A549 (cell line): Measurements from ENCODE around the gene PPP2R2D. TPM values are rescaled to one million over a fixed set of nuclear protein-coding genes. Genes with fewer than 3 reads are reported as not detected.

ENCODE experiments used
- ATAC-seq, 2 experiments: fragments of 200-7000 bp in 1 of 2; fragments of >200 bp in 1 of 2; cut with Nextera tagmentation in 1 of 2; cut with Tn5 transposase in 1 of 2; 3 replicates each; pipeline versions ENCODE4 v1.8.0 to v1.9.1; 2018 to 2020; ENCODE audit warnings: mild to moderate bottlenecking in 1 of 2, moderate library complexity in 1 of 2
- CTCF ChIA-PET: fragments of 300-600 bp; sonication (Branson Sonifier 250); formaldehyde crosslinking; extraction: SDS; loops from one replicate; lab custom pipeline; 2021; ENCODE audit warnings: antibody characterized with exemption, inconsistent platforms; lab: Yijun Ruan, JAX
- POLR2A ChIA-PET: fragments of 350-600 bp; formaldehyde crosslinking; extraction: SDS; loops from one replicate; lab custom pipeline; 2021; ENCODE audit warnings: antibody characterized with exemption, inconsistent platforms; lab: Yijun Ruan, JAX
- DNase-seq, 2 experiments: peaks; one replicate each; pipeline versions ENCODE4 v3.0.0 to v3.0.0-alpha.2; 2011 to 2016; ENCODE audit warnings: low read depth in 1 of 2, low spot score in 1 of 2
- FAIRE-seq: peaks from 2 replicates; lab custom pipeline; 2011; peaks lifted over from hg19 to GRCh38; lab: Jason Lieb, UNC
- H3K27ac ChIP-seq, 2 experiments: fragments of >200 bp; sonication (Bioruptor Twin); formaldehyde crosslinking; 3 replicates each; pipeline ENCODE4 v1.5.1; 2016 to 2017
- H3K4me1 ChIP-seq: fragments of >200 bp; sonication (Bioruptor Twin); formaldehyde crosslinking; 3 replicates; pipeline ENCODE4 v1.6.1; 2016
- H3K4me2 ChIP-seq: fragments of >200 bp; sonication (Bioruptor Twin); formaldehyde crosslinking; 3 replicates; pipeline ENCODE4 v1.6.1; 2016
- H3K4me3 ChIP-seq: fragments of >200 bp; sonication (Bioruptor Twin); formaldehyde crosslinking; 3 replicates; pipeline ENCODE4 v1.5.1; 2016
- H3K9me3 ChIP-seq: fragments of >200 bp; sonication (Bioruptor Twin); formaldehyde crosslinking; 3 replicates; pipeline ENCODE4 v1.6.1; 2016
- BCL3 ChIP-seq: fragments of >200 bp; sonication (Bioruptor Twin); formaldehyde crosslinking; IDR thresholded peaks from 3 replicates; pipeline ENCODE4 v1.6.1; 2016
- CEBPB ChIP-seq, 2 experiments: fragments of >200 bp in 1 of 2; sonication (Bioruptor Twin) in 1 of 2; formaldehyde crosslinking in 1 of 2; IDR thresholded peaks; 2 replicates each; pipeline ENCODE4 v1.6.1; 2012 to 2016
- ELK1 ChIP-seq: fragments of 150-350 bp; IDR thresholded peaks from 2 replicates; pipeline ENCODE4 v1.6.1; 2014; ENCODE audit warnings: low read depth, mild to moderate bottlenecking, low read length
- FOSL2 ChIP-seq, 2 experiments: fragments of 450-650 bp in 1 of 2; fragments of >200 bp in 1 of 2; sonication (Bioruptor Twin) in 1 of 2; formaldehyde crosslinking; IDR thresholded peaks; 2 replicates each; pipeline versions ENCODE4 v1.5.0 to v1.6.1; 2016 to 2020; ENCODE audit warnings: mild to moderate bottlenecking in 1 of 2, moderate library complexity in 1 of 2
- GATA3 ChIP-seq: IDR thresholded peaks from 2 replicates; pipeline ENCODE4 v1.6.1; 2012; ENCODE audit warnings: borderline replicate concordance
- HES2 ChIP-seq: fragments of >200 bp; sonication (Bioruptor Twin); formaldehyde crosslinking; IDR thresholded peaks from 2 replicates; pipeline ENCODE4 v1.6.1; 2016
- HMGXB4 ChIP-seq: fragments of 250-450 bp; sonication (Bioruptor Pico); IDR thresholded peaks from 2 replicates; pipeline ENCODE4 v1.5.0; 2021; ENCODE audit warnings: mild to moderate bottlenecking, moderate library complexity, borderline replicate concordance
- HOXB13 ChIP-seq: fragments of 250-450 bp; sonication (Bioruptor Pico); IDR thresholded peaks from 2 replicates; pipeline ENCODE4 v1.5.0; 2020; ENCODE audit warnings: low read depth, mild to moderate bottlenecking, moderate library complexity
- HOXB5 ChIP-seq: fragments of 250-450 bp; sonication (Bioruptor Pico); IDR thresholded peaks from 2 replicates; pipeline ENCODE4 v1.5.0; 2020; ENCODE audit warnings: mild to moderate bottlenecking, moderate library complexity
- MAZ ChIP-seq: fragments of 150-350 bp; IDR thresholded peaks from 2 replicates; pipeline ENCODE4 v1.6.1; 2014; ENCODE audit warnings: antibody characterized with exemption, low read depth, low read length, borderline replicate concordance
- NPAS2 ChIP-seq: fragments of 250-450 bp; sonication (Bioruptor Pico); IDR thresholded peaks from 2 replicates; pipeline ENCODE4 v1.8.0; 2022; ENCODE audit warnings: mild to moderate bottlenecking, moderate library complexity, borderline replicate concordance
- NR3C1 ChIP-seq: fragments of >200 bp; sonication (Bioruptor Twin); formaldehyde crosslinking; IDR thresholded peaks from 3 replicates; pipeline ENCODE4 v1.6.1; 2017
- PBX3 ChIP-seq: IDR thresholded peaks from 2 replicates; pipeline ENCODE4 v1.6.1; 2012
- RARB ChIP-seq: fragments of 250-450 bp; sonication (Bioruptor Pico); IDR thresholded peaks from 2 replicates; pipeline ENCODE4 v1.8.0; 2021; ENCODE audit warnings: mild to moderate bottlenecking, moderate library complexity
- RFX5 ChIP-seq: fragments of 450-650 bp; IDR thresholded peaks from 2 replicates; pipeline ENCODE4 v1.7.1; 2014; ENCODE audit warnings: antibody characterized with exemption, mild to moderate bottlenecking, moderate library complexity
- SMC3 ChIP-seq: fragments of >200 bp; sonication (Bioruptor Twin); formaldehyde crosslinking; IDR thresholded peaks from 3 replicates; pipeline ENCODE4 v1.6.1; 2018; ENCODE audit warnings: inconsistent platforms
- SREBF2 ChIP-seq: fragments of 450-650 bp; IDR thresholded peaks from 2 replicates; pipeline ENCODE4 v1.6.1; 2014; ENCODE audit warnings: mild to moderate bottlenecking, moderate library complexity
- TFCP2L1 ChIP-seq: fragments of 250-450 bp; sonication (Bioruptor Pico); IDR thresholded peaks from 2 replicates; pipeline ENCODE4 v1.5.0; 2021; ENCODE audit warnings: mild to moderate bottlenecking
- WGBS: methylation state at CpG from one replicate; pipeline ENCODE4 v1.1.6; 2017; ENCODE audit errors: missing lambda C conversion rate; 5-methylcytosine and 5-hydroxymethylcytosine counted together
- polyA plus RNA-seq, 4 experiments: library from polyadenylated mRNA; depleted of rRNA in 3 of 4; stranded (reverse); fragments of >200 nt; fragmentation: RNase III in 1 of 4; extraction: RNeasy Plus Mini Kit Qiagen cat#74134 plus additional on column Dnase treatment in 1 of 4; gene quantifications; 2 replicates in 3 of 4; 3 replicates in 1 of 4; pipeline ENCODE4 v1.2.3, GENCODE V29; 2011 to 2017

Gene PPP2R2D
- polyA plus RNA-seq, 2 of the 4 experiments (the other 2 are of a cell fraction) = 23.9 to 36.0 TPM

GRCh38 chr10:131928248-131929095, 27.7 kb downstream of the PPP2R2D start:
- Histone ChIP-seq H3K4me2 (peak overlapping the region; percentile 28; the same call in 1 of the 3 replicates), H3K9me3 (peaks cover 11% of the 10 kb centered on the region; the same call in 1 of the 3 replicates), H3K4me1 (peaks cover 19% of the 10 kb centered on the region), H3K4me3 (no peak overlapping the region), H3K27ac (peak overlapping the region; percentile 11 to 70; a peak in 4 of 6 replicates)
- 84% methylated on average over 18 of the region's 18 CpGs for WGBS
- POLR2A ChIA-PET = no interaction called here
- FAIRE-seq (no peak), ATAC-seq (peak in 1 of 2 experiments; percentile 26; a peak in 2 of 6 replicates)
- CTCF ChIA-PET = interaction anchor here (1.1 to 1.9 kb wide), 3 partner anchors 43 to 94 kb away, joined by 3 to 5 read pairs (median 4); partner anchors contain the start of gene BNIP3
- TF ChIP-seq PBX3 = no peak
- TF ChIP-seq FOSL2 (IDR thresholded peaks at IDR 0.05) = no peak
- TF ChIP-seq FOSL2 (CRISPR knock-in tag; IDR thresholded peaks at IDR 0.05) = no peak
- no peak for TF ChIP-seq CEBPB (IDR thresholded peaks at IDR 0.05)
- TF ChIP-seq HOXB13 (CRISPR knock-in tag) = no peak
- TF ChIP-seq HES2 = no peak
- TF ChIP-seq MAZ = no peak
- no peak for TF ChIP-seq GATA3
- no peak for TF ChIP-seq BCL3
- no peak for TF ChIP-seq ELK1
- TF ChIP-seq HOXB5 (CRISPR knock-in tag) = no peak
- TF ChIP-seq TFCP2L1 (CRISPR knock-in tag) = no peak
- TF ChIP-seq HMGXB4 (CRISPR knock-in tag) = no peak
- no peak for TF ChIP-seq SREBF2
- no peak for TF ChIP-seq NR3C1
- TF ChIP-seq RARB (CRISPR knock-in tag) = no peak
- no peak for TF ChIP-seq SMC3
- TF ChIP-seq, all 56 proteins: peak for 0
- DNase-seq = no peak

- H3K4me1 ChIP-seq = peaks cover 19% of the 10 kb centered on the region
- CTCF ChIA-PET = interaction anchor here (0.9 to 1.2 kb wide), 2 partner anchors 37 to 44 kb away, joined by 3 to 4 read pairs; no protein-coding TSS in a partner anchor
- H3K27ac ChIP-seq = peak overlapping the region in 1 of 2 experiments; percentile 70; a peak in 1 of 6 replicates
- no peak overlapping the region for H3K4me3 ChIP-seq
- ATAC-seq = peak; percentile 24 to 47; a peak in 3 of 6 replicates
- FAIRE-seq = no peak
- WGBS = 91% methylated on average over 23 of the region's 23 CpGs
- H3K9me3 ChIP-seq = peaks cover 11% of the 10 kb centered on the region; the same call in 1 of the 3 replicates
- DNase-seq = no peak
- POLR2A ChIA-PET = no interaction called here
- TF ChIP-seq GATA3 = no peak
- TF ChIP-seq NPAS2 (CRISPR knock-in tag) = no peak
- TF ChIP-seq RFX5 = no peak
- H3K4me2 ChIP-seq = no peak overlapping the region
Measured at GRCh38 chr10:131929122-131929845, 28.5 kb downstream of the PPP2R2D start.
